Gastrocnemius medialis (tissue), 4 donors: ENCODE results near the gene MAGEA9. TPM values are rescaled to one million over a fixed set of nuclear protein-coding genes. Genes with fewer than 3 reads are reported as not detected.
"Not testable (repeated sequence)": the region's sequence is repeated elsewhere in the genome, so short reads cannot be mapped to it uniquely, and the experiment has no call there.

Experiments
- ATAC-seq, 2 donors: fragments of 150-250 bp; one replicate each; pipeline ENCODE4 v1.9.1; 2016
- DNase-seq, 2 donors: peaks; one replicate each; pipeline ENCODE4 v3.0.0-alpha.2; 2019
- H3K27ac ChIP-seq, 4 donors: fragments of 200-600 bp; sonication (generic); 1 replicate in 1 of 4; 2 replicates in 3 of 4; pipeline ENCODE4 v1.5.1; 2016 to 2018; ENCODE audit warnings: mild to moderate bottlenecking in 2 of 4, moderate library complexity in 1 of 4
- H3K27me3 ChIP-seq, 3 donors: fragments of 200-600 bp; sonication (generic) in 2 of 3; 1 replicate in 1 of 3; 2 replicates in 2 of 3; pipeline versions ENCODE4 v1.5.1 to v1.6.0; 2016 to 2019; ENCODE audit warnings: mild to moderate bottlenecking in 1 of 3, moderate library complexity in 1 of 3
- H3K36me3 ChIP-seq, 2 donors: fragments of 200-600 bp; sonication (generic) in 1 of 2; one replicate each; pipeline ENCODE4 v1.5.1; 2017 to 2018
- H3K4me1 ChIP-seq, 2 donors: fragments of 200-600 bp; sonication (generic) in 1 of 2; one replicate each; pipeline ENCODE4 v1.5.1; 2016 to 2017; ENCODE audit warnings: mild to moderate bottlenecking in 2 of 2
- H3K4me3 ChIP-seq, 4 donors: fragments of 200-600 bp; sonication (generic) in 3 of 4; 1 replicate in 1 of 4; 2 replicates in 3 of 4; pipeline ENCODE4 v1.5.1; 2016 to 2019; ENCODE audit warnings: mild to moderate bottlenecking in 2 of 4
- H3K9me3 ChIP-seq, 3 donors: fragments of 200-600 bp; sonication (generic) in 2 of 3; 1 replicate in 1 of 3; 2 replicates in 2 of 3; pipeline ENCODE4 v1.5.1; 2016 to 2019
- POLR2A ChIP-seq, 2 donors: fragments of 450-650 bp; IDR thresholded peaks; one replicate each; pipeline ENCODE4 v1.6.1; 2017; ENCODE audit warnings: antibody characterized with exemption in 2 of 2, mild to moderate bottlenecking in 2 of 2, moderate library complexity in 2 of 2
- in situ Hi-C, 4 donors: fragments of 200-750 bp; cut with MboI; loops; one replicate each; pipeline versions ENCODE4 v1.15.0 to v1.8.0; 2017; ENCODE audit warnings: low sequenced_read_pairs in 4 of 4
- intact Hi-C: fragments of 100-400 bp; cut with DNase I; formaldehyde crosslinking; loops from one replicate; pipeline ENCODE4 v1.15.1; 2023; ENCODE audit warnings: low total_unique reads
- total RNA-seq, 4 donors: library from RNA; depleted of rRNA; stranded (reverse); fragments of >200 nt; gene quantifications; one replicate each; pipeline versions ENCODE4 v1.1.0 to v1.2.3, GENCODE V29; 2016
- TF ChIP-seq, protein P1 (sequence below), 5 experiments: fragments of 450-650 bp in 3 of 5; fragments of 200-600 bp in 2 of 5; sonication (generic) in 2 of 5; IDR thresholded peaks in 4 of 5; conservative IDR thresholded peaks in 1 of 5; 1 replicate in 4 of 5; 2 replicates in 1 of 5; pipeline ENCODE4 v1.5.1; 2016 to 2019; ENCODE audit warnings: antibody characterized with exemption in 5 of 5, mild to moderate bottlenecking in 3 of 5, moderate library complexity in 3 of 5

Gene MAGEA9
- total RNA-seq: not detected

DNA sequence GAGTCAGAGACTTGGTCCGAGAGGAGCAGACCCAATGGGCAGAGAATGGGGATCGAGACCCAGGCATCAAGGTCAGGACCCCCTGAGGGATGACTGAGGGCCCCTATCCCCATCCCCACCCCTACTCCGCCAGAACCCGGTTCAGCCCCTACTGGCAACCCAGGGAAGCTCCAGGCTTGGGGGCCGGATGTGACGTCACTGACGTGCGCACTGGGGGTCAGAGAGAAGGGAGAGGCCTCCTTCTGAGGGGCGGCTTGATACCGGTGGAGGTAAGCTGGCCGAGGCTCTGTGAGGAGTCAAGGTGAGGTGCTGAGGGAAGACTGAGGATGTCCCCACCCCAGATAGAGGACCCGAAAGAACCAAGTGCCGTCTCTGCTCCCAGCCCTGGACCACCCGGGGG, at the start of gene MAGEA9:
MAGEA9 (plus strand) TSS at position 204 of the 400 bp plus-strand sequence. CDS start 4,281 bp downstream, outside the sequence.
- H3K4me3 ChIP-seq, intact Hi-C loops, in situ Hi-C loops: not testable (repeated sequence)

DNA sequence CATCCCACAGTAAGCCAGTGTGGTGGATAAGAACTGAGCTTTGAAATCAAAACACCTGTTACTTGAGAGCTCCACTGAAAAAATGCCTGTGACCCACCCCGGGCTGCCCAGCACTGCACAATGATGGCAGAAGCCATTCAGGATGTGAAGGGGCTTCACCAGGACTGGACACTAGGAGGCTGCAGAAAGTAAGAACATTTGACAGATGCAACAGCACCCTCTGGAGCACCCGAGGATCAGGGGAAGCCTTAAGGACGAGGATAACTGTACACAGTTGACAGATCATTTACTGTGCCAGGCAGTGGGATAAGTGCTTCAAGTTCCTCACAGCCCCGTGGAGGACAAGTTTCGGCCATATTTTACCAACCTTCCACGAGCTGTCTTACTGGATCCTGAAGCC, 39.5 kb upstream of the MAGEA9 start:
- H3K27ac ChIP-seq, intact Hi-C loops, H3K4me3 ChIP-seq, DNase-seq, H3K9me3 ChIP-seq, ATAC-seq, H3K27me3 ChIP-seq, H3K4me1 ChIP-seq, in situ Hi-C loops, H3K36me3 ChIP-seq: not testable (repeated sequence)

More for the DNA sequence above, at the start of gene MAGEA9:
- not testable (repeated sequence) for ATAC-seq, H3K9me3 ChIP-seq, H3K27me3 ChIP-seq, H3K36me3 ChIP-seq, DNase-seq, H3K27ac ChIP-seq, H3K4me1 ChIP-seq

DNA sequence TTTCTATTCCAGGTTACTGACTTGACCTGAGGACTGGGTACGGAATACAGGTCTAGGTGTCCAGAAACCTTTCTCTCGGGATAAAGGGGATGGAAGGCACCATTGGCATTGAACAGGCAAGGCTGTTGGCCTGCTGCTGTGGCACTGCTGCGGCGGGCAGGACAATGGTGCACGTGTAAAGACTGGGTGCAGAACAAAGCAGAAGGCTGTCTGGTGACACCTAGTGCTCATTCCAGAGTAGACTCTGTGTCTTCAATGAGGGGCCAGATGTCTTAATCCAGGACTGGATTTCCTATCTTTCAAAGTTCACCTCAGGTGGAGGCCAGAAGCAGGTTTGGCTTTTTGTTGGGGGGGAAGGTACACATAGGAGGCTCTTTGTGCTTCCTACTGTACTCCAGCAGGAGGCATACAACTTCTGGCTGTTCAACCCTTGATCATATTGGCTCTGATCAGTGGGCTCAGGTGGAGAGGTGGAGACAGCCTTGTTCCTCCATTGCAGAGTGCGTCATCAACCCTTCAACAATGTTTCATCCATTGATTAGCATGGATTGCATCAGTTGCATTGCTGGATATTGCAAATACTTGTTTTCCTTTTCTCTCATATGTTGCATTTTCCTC, 35.2 kb upstream of the MAGEA9 start:
- in situ Hi-C loops, H3K36me3 ChIP-seq, H3K9me3 ChIP-seq, DNase-seq, H3K27me3 ChIP-seq, H3K4me3 ChIP-seq, ATAC-seq, H3K27ac ChIP-seq, intact Hi-C loops, H3K4me1 ChIP-seq: not testable (repeated sequence)

GRCh38 chrX:149757206-149758067, 24.3 kb upstream of the MAGEA9 start:
- no peak for TF ChIP-seq POLR2A (IDR thresholded peaks at IDR 0.05)
- TF ChIP-seq, protein P1, sequence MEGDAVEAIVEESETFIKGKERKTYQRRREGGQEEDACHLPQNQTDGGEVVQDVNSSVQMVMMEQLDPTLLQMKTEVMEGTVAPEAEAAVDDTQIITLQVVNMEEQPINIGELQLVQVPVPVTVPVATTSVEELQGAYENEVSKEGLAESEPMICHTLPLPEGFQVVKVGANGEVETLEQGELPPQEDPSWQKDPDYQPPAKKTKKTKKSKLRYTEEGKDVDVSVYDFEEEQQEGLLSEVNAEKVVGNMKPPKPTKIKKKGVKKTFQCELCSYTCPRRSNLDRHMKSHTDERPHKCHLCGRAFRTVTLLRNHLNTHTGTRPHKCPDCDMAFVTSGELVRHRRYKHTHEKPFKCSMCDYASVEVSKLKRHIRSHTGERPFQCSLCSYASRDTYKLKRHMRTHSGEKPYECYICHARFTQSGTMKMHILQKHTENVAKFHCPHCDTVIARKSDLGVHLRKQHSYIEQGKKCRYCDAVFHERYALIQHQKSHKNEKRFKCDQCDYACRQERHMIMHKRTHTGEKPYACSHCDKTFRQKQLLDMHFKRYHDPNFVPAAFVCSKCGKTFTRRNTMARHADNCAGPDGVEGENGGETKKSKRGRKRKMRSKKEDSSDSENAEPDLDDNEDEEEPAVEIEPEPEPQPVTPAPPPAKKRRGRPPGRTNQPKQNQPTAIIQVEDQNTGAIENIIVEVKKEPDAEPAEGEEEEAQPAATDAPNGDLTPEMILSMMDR (IDR thresholded peaks at IDR 0.05 in 4 of 5, conservative IDR thresholded peaks at IDR 0.05 in 1 of 5): no peak
- in situ Hi-C loops: no loop called here
- no peak for DNase-seq

GRCh38 chrX:149758068-149758714, 23.5 kb upstream of the MAGEA9 start:
- intact Hi-C loops (no loop called here), in situ Hi-C loops (no loop called here)
- no peaks in the 10 kb centered on the region for H3K36me3 ChIP-seq
- H3K4me3 ChIP-seq: no peak overlapping the region
- no peaks in the 10 kb centered on the region for H3K4me1 ChIP-seq
- ATAC-seq: no peak
- no peak for DNase-seq
- no peaks in the 10 kb centered on the region for H3K27me3 ChIP-seq
- no peaks in the 10 kb centered on the region for H3K9me3 ChIP-seq
- no peak for TF ChIP-seq POLR2A (IDR thresholded peaks at IDR 0.05)
- TF ChIP-seq, protein P1 (IDR thresholded peaks at IDR 0.05 in 4 of 5, conservative IDR thresholded peaks at IDR 0.05 in 1 of 5): no peak
- H3K27ac ChIP-seq: no peak overlapping the region

More at GRCh38 chrX:149757206-149758067, 24.3 kb upstream of the MAGEA9 start:
- no peaks in the 10 kb centered on the region for H3K36me3 ChIP-seq
- ATAC-seq: no peak
- no peak overlapping the region for H3K27ac ChIP-seq
- no peaks in the 10 kb centered on the region for H3K27me3 ChIP-seq
- intact Hi-C loops: no loop called here
- H3K4me1 ChIP-seq: no peaks in the 10 kb centered on the region
- no peaks in the 10 kb centered on the region for H3K9me3 ChIP-seq
- no peak overlapping the region for H3K4me3 ChIP-seq

GRCh38 chrX:149758715-149759078, 23.0 kb upstream of the MAGEA9 start:
- H3K27ac ChIP-seq, H3K9me3 ChIP-seq, H3K4me1 ChIP-seq, H3K27me3 ChIP-seq, H3K4me3 ChIP-seq, H3K36me3 ChIP-seq, intact Hi-C loops, DNase-seq, ATAC-seq, in situ Hi-C loops: not testable (repeated sequence)
